Endodermal cell (in vitro differentiated cells): Measurements from ENCODE around the gene MACROD2. TPM values are rescaled to one million over a fixed set of nuclear protein-coding genes. Genes with fewer than 3 reads are reported as not detected.

Experiments
- DNase-seq: peaks from one replicate; pipeline ENCODE4 v3.0.0-alpha.2; 2017
- H3K27ac ChIP-seq: 2 replicates; pipeline ENCODE4 v1.5.1; 2013; ENCODE audit warnings: mild to moderate bottlenecking, low read depth, low read length, moderate library complexity
- H3K27me3 ChIP-seq: 2 replicates; pipeline ENCODE4 v1.6.1; 2013; ENCODE audit warnings: mild to moderate bottlenecking, low read length, moderate library complexity; ENCODE audit not compliant: insufficient read depth, control insufficient read depth, poor library complexity, severe bottlenecking
- H3K36me3 ChIP-seq: 2 replicates; pipeline ENCODE4 v1.7.0; 2013; ENCODE audit warnings: mild to moderate bottlenecking, low read length, moderate library complexity; ENCODE audit not compliant: control insufficient read depth, insufficient read depth
- H3K4me1 ChIP-seq: one replicate; pipeline ENCODE4 v1.7.0; 2013; ENCODE audit warnings: low read length; ENCODE audit not compliant: control insufficient read depth, insufficient read depth
- H3K4me3 ChIP-seq: 2 replicates; pipeline ENCODE4 v1.5.1; 2013; ENCODE audit warnings: mild to moderate bottlenecking, low read length, moderate library complexity
- H3K9ac ChIP-seq: 2 replicates; pipeline ENCODE4 v1.6.1; 2013; ENCODE audit warnings: mild to moderate bottlenecking, low read length, moderate library complexity; ENCODE audit not compliant: poor library complexity, severe bottlenecking; ENCODE audit errors: extremely low read depth
- H3K9me3 ChIP-seq: 2 replicates; pipeline ENCODE4 v1.6.1; 2013; ENCODE audit warnings: mild to moderate bottlenecking, low read length, moderate library complexity; ENCODE audit not compliant: control insufficient read depth
- H3K27ac Mint-ChIP-seq: 2 replicates; pipeline ENCODE4 v1.8.0; 2020; ENCODE audit warnings: mixed read lengths
- H3K27me3 Mint-ChIP-seq: 2 replicates; pipeline ENCODE4 v1.8.0; 2021; ENCODE audit warnings: mild to moderate bottlenecking, mixed read lengths; ENCODE audit not compliant: insufficient read depth
- H3K36me3 Mint-ChIP-seq: 2 replicates; pipeline ENCODE4 v1.8.0; 2020; ENCODE audit warnings: low read depth, mixed read lengths
- H3K4me1 Mint-ChIP-seq: 2 replicates; pipeline ENCODE4 v1.8.0; 2020; ENCODE audit warnings: mixed read lengths
- H3K4me3 Mint-ChIP-seq: 2 replicates; pipeline ENCODE4 v1.8.0; 2020; ENCODE audit warnings: mild to moderate bottlenecking, moderate library complexity, mixed read lengths
- H3K9me3 Mint-ChIP-seq: 2 replicates; pipeline ENCODE4 v1.8.0; 2020; ENCODE audit warnings: mild to moderate bottlenecking, mixed read lengths
- WGBS, 2 experiments: methylation state at CpG; one replicate each; pipeline versions ENCODE4 v1.1.5 to v1.1.7; 2013; ENCODE audit warnings: missing lambda C conversion rate in 2 of 2, mixed read lengths in 1 of 2; ENCODE audit not compliant: insufficient coverage in 1 of 2, insufficient read length in 1 of 2; 5-methylcytosine and 5-hydroxymethylcytosine counted together
- total RNA-seq, 2 donors: library from RNA; stranded (reverse); fragmentation: NEBNext Ultra II Directional in 1 of 2; extraction: Animal tissue kit (Norgen Biotek cat#: 25700) in 1 of 2; gene quantifications; 2 replicates in 1 of 2; 3 replicates in 1 of 2; pipeline ENCODE4 v1.2.1, GENCODE V29; 2021
- TF ChIP-seq, protein P1 (sequence below): fragments of 200-600 bp; sonication (generic); conservative IDR thresholded peaks from 2 replicates; pipeline ENCODE4 v1.5.0; 2021; ENCODE audit warnings: antibody characterized with exemption, mild to moderate bottlenecking

The MACROD2 gene
- total RNA-seq, 2 donors from 2014 or later = 2.3 to 4.8 TPM

DNA sequence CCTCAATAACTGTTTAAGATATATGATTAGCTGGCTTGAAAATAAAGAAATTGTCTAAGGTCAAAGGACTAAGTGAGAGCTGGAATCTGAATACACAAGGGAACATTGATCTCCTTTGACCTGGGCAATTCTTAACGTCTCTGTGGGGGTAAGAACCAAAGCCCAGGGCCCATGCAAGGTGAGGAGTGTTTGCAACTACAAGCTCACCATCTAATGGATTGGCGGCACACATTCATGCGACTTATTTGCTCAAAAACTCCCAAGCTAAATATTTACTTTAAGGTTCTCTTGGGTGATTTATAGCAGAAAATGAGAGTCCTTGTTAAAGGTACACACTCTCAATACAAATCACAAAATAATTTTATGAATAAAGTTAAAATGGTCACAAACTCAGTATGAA, 734.1 kb downstream of the MACROD2 start:
- Histone ChIP-seq H3K4me1 (no peaks in the 10 kb centered on the region), H3K4me3 (no peak overlapping the region), H3K36me3 (no peaks in the 10 kb centered on the region), H3K9ac (no peak overlapping the region), H3K27me3 (no peaks in the 10 kb centered on the region), H3K27ac (no peak overlapping the region), H3K9me3 (no peaks in the 10 kb centered on the region)
- Mint-ChIP-seq H3K36me3 (no peaks in the 10 kb centered on the region), H3K27me3 (peaks cover 5% of the 10 kb centered on the region), H3K27ac (no peak overlapping the region), H3K4me1 (peaks cover 2% of the 10 kb centered on the region), H3K4me3 (no peak overlapping the region), H3K9me3 (no peaks in the 10 kb centered on the region)
- TF ChIP-seq, protein P1, sequence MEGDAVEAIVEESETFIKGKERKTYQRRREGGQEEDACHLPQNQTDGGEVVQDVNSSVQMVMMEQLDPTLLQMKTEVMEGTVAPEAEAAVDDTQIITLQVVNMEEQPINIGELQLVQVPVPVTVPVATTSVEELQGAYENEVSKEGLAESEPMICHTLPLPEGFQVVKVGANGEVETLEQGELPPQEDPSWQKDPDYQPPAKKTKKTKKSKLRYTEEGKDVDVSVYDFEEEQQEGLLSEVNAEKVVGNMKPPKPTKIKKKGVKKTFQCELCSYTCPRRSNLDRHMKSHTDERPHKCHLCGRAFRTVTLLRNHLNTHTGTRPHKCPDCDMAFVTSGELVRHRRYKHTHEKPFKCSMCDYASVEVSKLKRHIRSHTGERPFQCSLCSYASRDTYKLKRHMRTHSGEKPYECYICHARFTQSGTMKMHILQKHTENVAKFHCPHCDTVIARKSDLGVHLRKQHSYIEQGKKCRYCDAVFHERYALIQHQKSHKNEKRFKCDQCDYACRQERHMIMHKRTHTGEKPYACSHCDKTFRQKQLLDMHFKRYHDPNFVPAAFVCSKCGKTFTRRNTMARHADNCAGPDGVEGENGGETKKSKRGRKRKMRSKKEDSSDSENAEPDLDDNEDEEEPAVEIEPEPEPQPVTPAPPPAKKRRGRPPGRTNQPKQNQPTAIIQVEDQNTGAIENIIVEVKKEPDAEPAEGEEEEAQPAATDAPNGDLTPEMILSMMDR = no peak
- WGBS, 2 experiments = 78 to 91% methylated on average over 1 to 3 of the region's 3 CpGs
- no peak for DNase-seq

DNA sequence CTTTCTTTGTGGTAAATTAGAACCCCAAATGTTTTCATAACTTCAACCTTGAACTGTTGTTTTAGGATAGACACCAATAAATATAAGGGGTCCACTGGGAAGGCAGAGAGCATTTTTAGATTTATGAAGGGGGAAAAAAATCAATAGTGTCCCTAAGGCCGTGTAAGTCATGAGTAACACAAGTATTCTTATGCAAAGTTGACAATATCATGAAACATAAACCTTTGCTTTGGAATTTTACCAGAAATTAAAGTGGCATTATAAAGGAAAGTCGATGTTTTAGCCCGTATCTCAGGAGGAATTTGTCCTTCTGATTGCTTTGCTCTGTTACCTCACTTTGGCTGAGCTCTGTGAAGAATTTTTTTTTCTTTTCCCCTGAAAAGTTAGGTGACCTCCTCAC, 737.0 kb downstream of the MACROD2 start:
- no peak overlapping the region for H3K9ac ChIP-seq
- Mint-ChIP-seq H3K9me3 (no peaks in the 10 kb centered on the region), H3K4me1 (peaks cover 2% of the 10 kb centered on the region), H3K4me3 (no peak overlapping the region), H3K27me3 (peaks cover under 1% of the 10 kb centered on the region), H3K36me3 (no peaks in the 10 kb centered on the region), H3K27ac (no peak overlapping the region)
- DNase-seq = no peak
- no peaks in the 10 kb centered on the region for H3K36me3 ChIP-seq
- H3K27ac ChIP-seq = no peak overlapping the region
- TF ChIP-seq, protein P1 = no peak
- no peaks in the 10 kb centered on the region for H3K4me1 ChIP-seq
- no peak overlapping the region for H3K4me3 ChIP-seq
- H3K9me3 ChIP-seq = no peaks in the 10 kb centered on the region
- H3K27me3 ChIP-seq = no peaks in the 10 kb centered on the region
- WGBS, 2 experiments = 90 to 99% methylated on average over 2 to 3 of the region's 3 CpGs

DNA sequence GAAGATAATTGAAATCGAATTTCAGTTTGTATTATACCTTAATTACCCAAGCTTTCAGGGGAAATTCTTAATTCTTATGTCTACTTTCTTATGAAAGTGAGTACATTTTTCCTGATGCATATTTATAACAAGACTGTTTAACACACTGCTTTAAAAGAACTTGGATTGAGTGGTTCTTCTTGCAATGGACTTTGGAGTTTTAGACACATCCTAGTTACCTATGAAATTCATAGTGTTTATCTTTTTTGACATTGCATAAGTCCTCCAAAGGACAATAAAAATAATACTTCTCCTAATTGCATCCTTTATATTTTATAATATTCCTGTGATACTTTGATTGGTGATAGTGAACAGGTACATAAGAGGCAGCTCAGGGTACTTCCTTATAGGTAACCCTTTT, 737.7 kb downstream of the MACROD2 start:
- H3K9ac ChIP-seq = no peak overlapping the region
- Mint-ChIP-seq H3K27ac (no peak overlapping the region), H3K4me1 (peaks cover 2% of the 10 kb centered on the region), H3K4me3 (no peak overlapping the region), H3K27me3 (no peaks in the 10 kb centered on the region), H3K36me3 (no peaks in the 10 kb centered on the region), H3K9me3 (no peaks in the 10 kb centered on the region)
- no peaks in the 10 kb centered on the region for H3K9me3 ChIP-seq
- no peak overlapping the region for H3K27ac ChIP-seq
- 83% methylated on average over 1 of the region's 1 CpG; no CpG with 5 or more reads in 1 of the 2 experiments for WGBS, 2 experiments
- DNase-seq = no peak
- no peak overlapping the region for H3K4me3 ChIP-seq
- H3K27me3 ChIP-seq = no peaks in the 10 kb centered on the region
- H3K36me3 ChIP-seq = no peaks in the 10 kb centered on the region
- TF ChIP-seq, protein P1 = no peak
- H3K4me1 ChIP-seq = no peaks in the 10 kb centered on the region
